ENCODE measurements around the gene CIB2.

DNA sequence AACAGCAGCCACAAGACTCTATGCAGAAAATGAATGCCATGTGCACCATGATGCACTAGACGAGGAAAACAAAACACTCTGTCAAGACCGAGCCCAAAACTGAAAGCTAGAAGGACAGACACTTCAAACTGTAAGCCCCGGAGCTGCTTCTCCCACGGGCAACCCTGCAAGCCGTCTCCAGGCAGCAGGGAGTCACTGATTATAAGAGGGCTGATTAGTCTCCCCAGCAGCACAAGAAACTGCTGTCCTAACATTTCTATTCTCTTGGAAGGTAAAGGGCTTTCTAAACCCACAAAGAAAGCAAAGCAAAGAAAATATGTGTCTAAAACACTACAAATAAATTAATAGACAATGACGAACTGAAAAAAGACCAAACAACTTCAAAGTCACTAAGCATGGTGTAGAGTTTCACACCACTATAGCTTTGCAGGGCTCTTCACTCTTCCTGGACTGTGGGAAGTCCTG lies 69.2 kb downstream of the CIB2 start:
- TF ChIP-seq, protein P1, sequence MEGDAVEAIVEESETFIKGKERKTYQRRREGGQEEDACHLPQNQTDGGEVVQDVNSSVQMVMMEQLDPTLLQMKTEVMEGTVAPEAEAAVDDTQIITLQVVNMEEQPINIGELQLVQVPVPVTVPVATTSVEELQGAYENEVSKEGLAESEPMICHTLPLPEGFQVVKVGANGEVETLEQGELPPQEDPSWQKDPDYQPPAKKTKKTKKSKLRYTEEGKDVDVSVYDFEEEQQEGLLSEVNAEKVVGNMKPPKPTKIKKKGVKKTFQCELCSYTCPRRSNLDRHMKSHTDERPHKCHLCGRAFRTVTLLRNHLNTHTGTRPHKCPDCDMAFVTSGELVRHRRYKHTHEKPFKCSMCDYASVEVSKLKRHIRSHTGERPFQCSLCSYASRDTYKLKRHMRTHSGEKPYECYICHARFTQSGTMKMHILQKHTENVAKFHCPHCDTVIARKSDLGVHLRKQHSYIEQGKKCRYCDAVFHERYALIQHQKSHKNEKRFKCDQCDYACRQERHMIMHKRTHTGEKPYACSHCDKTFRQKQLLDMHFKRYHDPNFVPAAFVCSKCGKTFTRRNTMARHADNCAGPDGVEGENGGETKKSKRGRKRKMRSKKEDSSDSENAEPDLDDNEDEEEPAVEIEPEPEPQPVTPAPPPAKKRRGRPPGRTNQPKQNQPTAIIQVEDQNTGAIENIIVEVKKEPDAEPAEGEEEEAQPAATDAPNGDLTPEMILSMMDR (IDR thresholded peaks at IDR 0.05; ENCODE audit: low read depth, low read length) = no peak
- TF ChIP-seq EZH2phosphoT487 (IDR thresholded peaks at IDR 0.05; ENCODE audit: low read depth) = no peak
